ENCODE results near the gene RAD18.

RAD18 gene

GRCh38 chr3:8963137-8963853, at the start of gene RAD18:
Gene RAD18 (minus strand): TSS chr3:8963472. CDS start chr3:8963385, 87 bp downstream.
- FAIRE-seq, result peak; percentile 88

- no peak for FAIRE-seq
These were observed 49.2 kb upstream of the RAD18 start for GRCh38 chr3:9012521-9012920.

- FAIRE-seq, result no peak
These were observed 46.8 kb upstream of the RAD18 start for GRCh38 chr3:9009976-9010545.

- no peak for FAIRE-seq
These were observed 45.4 kb upstream of the RAD18 start for GRCh38 chr3:9008550-9009255.

GRCh38 chr3:9007928-9008327, 44.7 kb upstream of the RAD18 start:
- FAIRE-seq, result no peak

- FAIRE-seq, result no peak
These were observed 43.9 kb upstream of the RAD18 start for GRCh38 chr3:9007213-9007612.

GRCh38 chr3:9000041-9000440, 36.8 kb upstream of the RAD18 start:
- no peak for FAIRE-seq

GRCh38 chr3:8997151-8997550, 33.9 kb upstream of the RAD18 start:
- no peak for FAIRE-seq

GRCh38 chr3:8996681-8997121, 33.4 kb upstream of the RAD18 start:
- no peak for FAIRE-seq

GRCh38 chr3:8996216-8996615, 32.9 kb upstream of the RAD18 start:
- no peak for FAIRE-seq

- FAIRE-seq, result no peak
These were observed 31.0 kb upstream of the RAD18 start for GRCh38 chr3:8994226-8994625.

- no peak for FAIRE-seq
These were observed 30.1 kb upstream of the RAD18 start for GRCh38 chr3:8993331-8993730.

- no peak for FAIRE-seq
These were observed 29.6 kb upstream of the RAD18 start for GRCh38 chr3:8992854-8993253.

- no peak for FAIRE-seq
These were observed 28.9 kb upstream of the RAD18 start for GRCh38 chr3:8992199-8992598.

GRCh38 chr3:8990266-8991215, 27.3 kb upstream of the RAD18 start:
- no peak for FAIRE-seq

GRCh38 chr3:8988791-8989558, 25.7 kb upstream of the RAD18 start:
- no peak for FAIRE-seq

GRCh38 chr3:8988384-8988655, 25.0 kb upstream of the RAD18 start:
- FAIRE-seq, result no peak

- FAIRE-seq, result no peak
These were observed 24.5 kb upstream of the RAD18 start for GRCh38 chr3:8987645-8988383.

- no peak for FAIRE-seq
These were observed 24.0 kb upstream of the RAD18 start for GRCh38 chr3:8987226-8987625.

- FAIRE-seq, result no peak
These were observed 23.5 kb upstream of the RAD18 start for GRCh38 chr3:8986741-8987140.

GRCh38 chr3:8985876-8986275, 22.6 kb upstream of the RAD18 start:
- no peak for FAIRE-seq

- no peak for FAIRE-seq
These were observed 22.1 kb upstream of the RAD18 start for GRCh38 chr3:8985411-8985831.

All from A204.1 (cell line).